ENCODE data around the gene ADA. TPM values are rescaled to one million over a fixed set of nuclear protein-coding genes. Genes with fewer than 3 reads are reported as not detected.

Gene ADA
- total RNA-seq, 1 experiment from 2014 or later = 13.0 TPM

DNA sequence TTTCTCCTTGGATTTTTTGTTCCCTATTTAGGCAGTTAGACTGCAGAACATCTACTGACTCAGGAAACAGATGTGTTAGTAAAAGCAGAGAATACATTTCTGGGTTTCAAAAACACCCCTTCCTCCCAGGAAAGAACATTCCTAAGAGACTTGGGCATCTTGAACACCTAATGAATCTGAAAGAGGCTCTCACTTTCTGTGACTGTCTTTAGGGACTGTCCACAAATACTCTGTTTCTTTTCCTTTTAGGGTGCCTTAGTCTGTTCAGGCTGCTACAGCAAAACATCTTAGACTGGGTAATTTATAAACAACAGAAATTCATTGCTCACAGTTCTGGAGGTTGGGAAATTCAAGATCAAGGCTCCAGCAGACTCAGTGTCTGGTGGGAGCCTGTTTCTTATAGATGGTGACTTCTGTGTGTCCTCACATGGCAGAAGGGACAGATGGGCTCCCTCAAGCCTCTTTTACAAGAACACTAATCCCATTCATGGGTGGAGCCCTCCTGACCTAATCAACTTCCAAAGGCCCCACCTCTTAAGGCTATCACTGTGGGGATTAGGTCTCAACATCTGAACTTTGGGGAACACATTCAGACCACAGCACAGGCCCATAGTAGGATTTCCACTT, 44.3 kb upstream of the ADA start:
- H3K9ac ChIP-seq (ENCODE audit: low read length) = no peak overlapping the region
- TF ChIP-seq, protein P1, sequence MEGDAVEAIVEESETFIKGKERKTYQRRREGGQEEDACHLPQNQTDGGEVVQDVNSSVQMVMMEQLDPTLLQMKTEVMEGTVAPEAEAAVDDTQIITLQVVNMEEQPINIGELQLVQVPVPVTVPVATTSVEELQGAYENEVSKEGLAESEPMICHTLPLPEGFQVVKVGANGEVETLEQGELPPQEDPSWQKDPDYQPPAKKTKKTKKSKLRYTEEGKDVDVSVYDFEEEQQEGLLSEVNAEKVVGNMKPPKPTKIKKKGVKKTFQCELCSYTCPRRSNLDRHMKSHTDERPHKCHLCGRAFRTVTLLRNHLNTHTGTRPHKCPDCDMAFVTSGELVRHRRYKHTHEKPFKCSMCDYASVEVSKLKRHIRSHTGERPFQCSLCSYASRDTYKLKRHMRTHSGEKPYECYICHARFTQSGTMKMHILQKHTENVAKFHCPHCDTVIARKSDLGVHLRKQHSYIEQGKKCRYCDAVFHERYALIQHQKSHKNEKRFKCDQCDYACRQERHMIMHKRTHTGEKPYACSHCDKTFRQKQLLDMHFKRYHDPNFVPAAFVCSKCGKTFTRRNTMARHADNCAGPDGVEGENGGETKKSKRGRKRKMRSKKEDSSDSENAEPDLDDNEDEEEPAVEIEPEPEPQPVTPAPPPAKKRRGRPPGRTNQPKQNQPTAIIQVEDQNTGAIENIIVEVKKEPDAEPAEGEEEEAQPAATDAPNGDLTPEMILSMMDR (conservative IDR thresholded peaks at IDR 0.05; ENCODE audit: low read depth, low read length) = no peak
- TF ChIP-seq EZH2phosphoT487 (IDR thresholded peaks at IDR 0.05; ENCODE audit: borderline replicate concordance, low read length) = no peak
- TF ChIP-seq EZH2 (IDR thresholded peaks at IDR 0.05; ENCODE audit: low read length, unreplicated experiment) = no peak
- H4K20me1 ChIP-seq (ENCODE audit: low read length) = no peaks in the 10 kb centered on the region
- no peaks in the 10 kb centered on the region for H3F3A ChIP-seq (ENCODE audit: low read length, unreplicated experiment)
- CTCF ChIA-PET = interaction anchor here (1.0 kb wide), 1 partner anchor 33 kb away, joined by 3 read pairs; no protein-coding TSS in a partner anchor
- no peaks in the 10 kb centered on the region for H3K9me3 ChIP-seq (ENCODE audit: low read length)
- no peak overlapping the region for H2AFZ ChIP-seq (ENCODE audit: low read length)
- H3K4me1 ChIP-seq (ENCODE audit: insufficient read depth, low read length) = peaks cover 18% of the 10 kb centered on the region
- no peaks in the 10 kb centered on the region for H3K79me2 ChIP-seq (ENCODE audit: low read length)
- ATAC-seq (no peak), DNase-seq (no peak)
- no peaks in the 10 kb centered on the region for H3K9me2 ChIP-seq (replicated peaks; ENCODE audit: low read length)
- no peaks in the 10 kb centered on the region for H3K27me3 ChIP-seq (ENCODE audit: low read length)
- H3K4me3 ChIP-seq (ENCODE audit: low read length) = no peak overlapping the region
- no peak overlapping the region for H3K4me2 ChIP-seq (ENCODE audit: low read length)
- no TSS peak for BruUV-seq (replicated peaks)
- POLR2A ChIA-PET (ENCODE audit: unreplicated experiment) = no interaction called here
- intact Hi-C loops (cut with micrococcal nuclease) = no loop called here
- no peak overlapping the region for H3K27ac ChIP-seq (ENCODE audit: low read length)
- no peaks in the 10 kb centered on the region for H3K36me3 ChIP-seq (ENCODE audit: low read depth, low read length)

DNA sequence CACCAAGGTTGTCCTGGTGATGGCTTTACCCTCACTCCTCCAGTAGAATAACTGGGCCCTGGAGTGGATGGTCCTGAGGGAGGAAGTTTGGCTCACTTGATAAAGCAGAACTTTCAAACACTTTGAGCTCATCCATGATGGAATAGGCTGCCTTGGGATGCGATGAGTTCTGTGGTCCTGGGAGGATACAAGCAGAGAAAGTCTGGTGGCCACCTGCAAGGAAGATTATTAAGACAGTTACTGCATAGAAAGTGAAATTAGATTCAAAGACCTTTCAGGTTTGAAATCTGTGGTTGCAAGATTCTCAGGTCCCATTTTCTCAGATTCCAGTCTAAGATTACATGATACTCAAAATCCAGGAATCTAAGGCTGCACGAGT, 43.8 kb upstream of the ADA start:
- POLR2A ChIA-PET (ENCODE audit: unreplicated experiment) = no interaction called here

DNA sequence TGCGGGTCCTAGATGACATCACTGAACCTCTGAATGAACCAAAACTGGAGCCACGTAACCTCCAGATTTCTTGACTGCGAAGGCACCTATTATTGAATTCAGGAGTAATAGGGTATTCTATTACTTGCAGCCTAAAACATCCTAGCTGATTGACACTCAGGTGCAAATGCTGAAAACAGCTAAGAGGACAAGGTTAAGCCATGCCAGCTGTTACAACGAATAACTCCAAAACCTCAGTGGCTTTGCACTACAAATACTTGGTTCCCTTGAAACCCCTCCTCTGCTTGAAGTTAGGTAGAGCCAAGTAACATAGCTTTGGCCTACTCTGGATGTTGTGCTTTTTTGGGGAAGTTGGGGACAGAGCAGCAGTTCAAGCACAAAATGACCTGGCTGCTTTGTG, 42.7 kb upstream of the ADA start:
- POLR2A ChIA-PET (ENCODE audit: unreplicated experiment) = no interaction called here
- no peak overlapping the region for H2AFZ ChIP-seq (ENCODE audit: low read length)
- no peak overlapping the region for H3K4me3 ChIP-seq (ENCODE audit: low read length)
- H3K36me3 ChIP-seq (ENCODE audit: low read depth, low read length) = no peaks in the 10 kb centered on the region
- H3K9me2 ChIP-seq (replicated peaks; ENCODE audit: low read length) = no peaks in the 10 kb centered on the region
- no peak for TF ChIP-seq EZH2 (IDR thresholded peaks at IDR 0.05; ENCODE audit: low read length, unreplicated experiment)
- no peak for TF ChIP-seq EZH2phosphoT487 (IDR thresholded peaks at IDR 0.05; ENCODE audit: borderline replicate concordance, low read length)
- TF ChIP-seq, protein P1 (conservative IDR thresholded peaks at IDR 0.05; ENCODE audit: low read depth, low read length) = no peak
- no peak overlapping the region for H3K9ac ChIP-seq (ENCODE audit: low read length)
- no peaks in the 10 kb centered on the region for H3K9me3 ChIP-seq (ENCODE audit: low read length)
- no peak overlapping the region for H3K4me2 ChIP-seq (ENCODE audit: low read length)
- H3K4me1 ChIP-seq (ENCODE audit: insufficient read depth, low read length) = peaks cover 18% of the 10 kb centered on the region
- CTCF ChIA-PET = no interaction called here
- no peaks in the 10 kb centered on the region for H3K79me2 ChIP-seq (ENCODE audit: low read length)
- no peaks in the 10 kb centered on the region for H4K20me1 ChIP-seq (ENCODE audit: low read length)
- no peak for DNase-seq
- H3K27ac ChIP-seq (ENCODE audit: low read length) = no peak overlapping the region
- BruUV-seq (replicated peaks) = no TSS peak
- H3K27me3 ChIP-seq (ENCODE audit: low read length) = no peaks in the 10 kb centered on the region
- no peaks in the 10 kb centered on the region for H3F3A ChIP-seq (ENCODE audit: low read length, unreplicated experiment)
- no peak for ATAC-seq
- intact Hi-C loops (cut with micrococcal nuclease) = no loop called here

More for the DNA sequence above, 43.8 kb upstream of the ADA start:
- Histone ChIP-seq H3K4me3 (ENCODE audit: low read length) (no peak overlapping the region), H3K9me2 (replicated peaks; ENCODE audit: low read length) (no peaks in the 10 kb centered on the region), H2AFZ (ENCODE audit: low read length) (no peak overlapping the region), H3F3A (ENCODE audit: low read length, unreplicated experiment) (no peaks in the 10 kb centered on the region), H3K27ac (ENCODE audit: low read length) (no peak overlapping the region), H3K27me3 (ENCODE audit: low read length) (no peaks in the 10 kb centered on the region), H3K4me1 (ENCODE audit: insufficient read depth, low read length) (peaks cover 18% of the 10 kb centered on the region), H3K9me3 (ENCODE audit: low read length) (no peaks in the 10 kb centered on the region), H3K36me3 (ENCODE audit: low read depth, low read length) (no peaks in the 10 kb centered on the region), H3K9ac (ENCODE audit: low read length) (no peak overlapping the region), H4K20me1 (ENCODE audit: low read length) (no peaks in the 10 kb centered on the region), H3K4me2 (ENCODE audit: low read length) (no peak overlapping the region), H3K79me2 (ENCODE audit: low read length) (no peaks in the 10 kb centered on the region)
- intact Hi-C loops (cut with micrococcal nuclease) = no loop called here
- DNase-seq (no peak), ATAC-seq (no peak)
- CTCF ChIA-PET = no interaction called here
- no TSS peak for BruUV-seq (replicated peaks)
- no peak for TF ChIP-seq EZH2phosphoT487 (IDR thresholded peaks at IDR 0.05; ENCODE audit: borderline replicate concordance, low read length)
- no peak for TF ChIP-seq EZH2 (IDR thresholded peaks at IDR 0.05; ENCODE audit: low read length, unreplicated experiment)
- TF ChIP-seq, protein P1 (conservative IDR thresholded peaks at IDR 0.05; ENCODE audit: low read depth, low read length) = no peak
